Measurements from ENCODE around the gene TGM2.

The TGM2 gene

DNA sequence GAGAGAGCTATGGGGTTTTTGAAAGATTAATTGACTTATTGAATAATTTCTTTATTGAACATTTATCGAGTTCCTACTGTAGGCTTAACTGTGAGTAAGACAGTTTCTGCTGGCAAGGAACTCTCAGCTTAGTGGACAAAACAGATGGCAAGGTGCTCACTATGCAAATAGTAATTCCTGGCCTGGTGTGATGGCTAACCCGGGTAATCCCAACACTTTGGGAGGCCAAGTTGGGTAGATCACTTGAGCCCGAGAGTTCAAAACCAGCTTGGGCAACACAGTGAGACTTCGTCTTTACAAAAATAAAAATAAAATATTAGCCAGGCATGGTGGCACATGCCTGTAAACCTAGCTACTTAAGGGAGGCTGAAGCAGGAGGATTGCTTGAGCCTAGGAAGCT is 13.5 kb upstream of the TGM2 start:
- in situ Hi-C loops (cut with MboI; ENCODE audit: low sequenced_read_pairs), result no loop called here
- DNase-seq (ENCODE audit: low spot score in 2 of 2), result no peak
- no peaks in the 10 kb centered on the region for H3K9me3 ChIP-seq
- no peaks in the 10 kb centered on the region for H3K36me3 ChIP-seq (replicated peaks)
- 0 out of 2 replicates have a peak, but pooled peaks cover 9% of the 10 kb centered on the region for H3K27me3 ChIP-seq (ENCODE audit: low read depth)
- no peaks in the 10 kb centered on the region for H3K4me1 ChIP-seq
- no peak overlapping the region for H3K4me3 ChIP-seq

DNA sequence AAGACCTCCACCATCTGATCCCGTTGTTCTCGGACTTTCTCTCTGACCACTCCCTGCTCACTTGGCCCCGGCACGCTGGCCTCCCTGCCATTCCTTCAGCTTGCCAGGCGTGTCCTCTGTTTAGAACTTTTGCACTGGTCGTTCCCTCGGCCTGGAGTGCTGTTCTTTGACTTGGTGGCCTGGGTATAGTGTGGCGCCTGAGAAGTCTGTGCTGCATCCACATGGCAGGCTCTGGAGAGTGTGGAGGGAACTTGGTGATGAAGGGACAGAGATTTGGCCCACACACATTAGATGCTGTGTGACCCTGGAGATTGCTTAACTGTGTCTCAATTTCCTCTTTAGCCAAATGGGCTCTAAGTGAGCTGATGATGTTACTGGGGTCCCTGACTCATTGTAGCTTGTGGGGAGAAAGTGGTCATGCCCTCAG is 13.0 kb upstream of the TGM2 start:
- Histone ChIP-seq H3K36me3 (replicated peaks) (no peaks in the 10 kb centered on the region), H3K27me3 (ENCODE audit: low read depth) (0 out of 2 replicates have a peak, but pooled peaks cover 4% of the 10 kb centered on the region), H3K4me3 (no peak overlapping the region), H3K9me3 (no peaks in the 10 kb centered on the region), H3K4me1 (no peaks in the 10 kb centered on the region)
- DNase-seq (ENCODE audit: low spot score in 2 of 2), result no peak
- in situ Hi-C loops (cut with MboI; ENCODE audit: low sequenced_read_pairs), result no loop called here

DNA sequence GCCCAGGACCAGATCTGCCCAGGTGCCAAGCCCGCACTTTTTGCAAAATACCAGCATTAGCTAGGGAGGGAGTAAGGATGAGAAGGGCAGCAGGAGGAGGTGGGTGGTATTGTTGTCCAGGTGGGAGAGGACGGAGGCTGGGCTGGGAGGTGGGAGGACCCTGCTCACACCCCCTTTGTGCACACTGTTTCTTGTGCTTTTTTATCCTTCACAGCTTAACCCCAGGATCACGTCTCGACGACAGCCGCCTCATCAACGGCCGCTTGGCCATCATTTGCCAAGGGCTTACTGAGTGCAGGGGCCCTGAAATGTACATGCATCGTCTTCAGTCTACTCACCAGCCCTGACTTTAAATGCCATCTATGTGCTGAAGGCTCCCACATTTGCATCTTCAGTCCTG is 12.1 kb upstream of the TGM2 start:
- in situ Hi-C loops (cut with MboI; ENCODE audit: low sequenced_read_pairs), result no loop called here
- no peak for DNase-seq (ENCODE audit: low spot score in 2 of 2)
- Histone ChIP-seq H3K36me3 (replicated peaks) (no peaks in the 10 kb centered on the region), H3K9me3 (no peaks in the 10 kb centered on the region), H3K4me3 (no peak overlapping the region), H3K4me1 (no peaks in the 10 kb centered on the region), H3K27me3 (ENCODE audit: low read depth) (0 out of 2 replicates have a peak, but pooled peaks cover 4% of the 10 kb centered on the region)

DNA sequence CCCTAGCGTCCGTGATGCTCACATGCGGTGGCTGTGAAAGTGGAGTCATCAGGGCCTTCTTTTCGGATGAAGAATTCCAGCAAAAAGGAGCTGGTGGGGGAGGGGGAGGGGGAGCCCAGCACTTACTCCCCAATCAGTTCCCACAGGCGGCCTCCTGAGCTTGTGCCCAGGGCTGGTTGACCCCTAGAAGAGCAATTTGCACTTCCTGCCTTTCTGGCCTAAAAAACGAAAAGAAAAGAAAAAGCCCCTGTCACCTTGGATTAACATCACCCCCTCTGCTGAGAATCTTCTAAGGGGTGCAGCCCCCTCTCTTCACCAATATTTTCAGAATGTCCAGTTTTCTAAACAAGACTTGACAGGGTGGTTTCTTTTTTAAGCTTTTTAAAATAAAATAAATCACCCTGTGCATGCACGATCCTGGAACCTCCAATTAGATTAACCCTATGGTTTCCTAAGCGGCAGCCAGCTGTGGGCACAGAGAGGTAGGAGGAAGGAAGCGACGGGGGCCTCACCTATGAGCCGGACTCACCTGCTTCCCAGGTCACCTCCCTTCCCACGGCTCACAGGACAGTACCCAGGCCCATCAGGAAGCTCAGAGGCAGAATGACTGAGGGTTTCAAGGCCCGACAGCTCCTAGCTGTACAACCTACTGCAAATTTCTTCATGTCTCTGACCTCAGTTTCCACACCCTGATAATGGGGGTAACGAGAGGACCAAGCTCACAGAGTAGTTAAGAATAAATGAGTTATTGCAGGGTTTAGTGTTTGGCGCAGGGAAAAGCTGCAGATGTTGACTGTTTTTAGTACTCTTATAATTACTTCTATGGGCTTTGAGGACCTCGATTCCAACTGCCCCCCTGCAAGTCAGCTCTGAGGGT is 10.5 kb upstream of the TGM2 start:
- Histone ChIP-seq H3K4me1 (no peaks in the 10 kb centered on the region), H3K36me3 (replicated peaks) (no peaks in the 10 kb centered on the region), H3K9me3 (no peaks in the 10 kb centered on the region), H3K4me3 (no peak overlapping the region), H3K27me3 (ENCODE audit: low read depth) (no peaks in the 10 kb centered on the region)
- no peak for DNase-seq (ENCODE audit: low spot score in 2 of 2)
- in situ Hi-C loops (cut with MboI; ENCODE audit: low sequenced_read_pairs), result no loop called here

DNA sequence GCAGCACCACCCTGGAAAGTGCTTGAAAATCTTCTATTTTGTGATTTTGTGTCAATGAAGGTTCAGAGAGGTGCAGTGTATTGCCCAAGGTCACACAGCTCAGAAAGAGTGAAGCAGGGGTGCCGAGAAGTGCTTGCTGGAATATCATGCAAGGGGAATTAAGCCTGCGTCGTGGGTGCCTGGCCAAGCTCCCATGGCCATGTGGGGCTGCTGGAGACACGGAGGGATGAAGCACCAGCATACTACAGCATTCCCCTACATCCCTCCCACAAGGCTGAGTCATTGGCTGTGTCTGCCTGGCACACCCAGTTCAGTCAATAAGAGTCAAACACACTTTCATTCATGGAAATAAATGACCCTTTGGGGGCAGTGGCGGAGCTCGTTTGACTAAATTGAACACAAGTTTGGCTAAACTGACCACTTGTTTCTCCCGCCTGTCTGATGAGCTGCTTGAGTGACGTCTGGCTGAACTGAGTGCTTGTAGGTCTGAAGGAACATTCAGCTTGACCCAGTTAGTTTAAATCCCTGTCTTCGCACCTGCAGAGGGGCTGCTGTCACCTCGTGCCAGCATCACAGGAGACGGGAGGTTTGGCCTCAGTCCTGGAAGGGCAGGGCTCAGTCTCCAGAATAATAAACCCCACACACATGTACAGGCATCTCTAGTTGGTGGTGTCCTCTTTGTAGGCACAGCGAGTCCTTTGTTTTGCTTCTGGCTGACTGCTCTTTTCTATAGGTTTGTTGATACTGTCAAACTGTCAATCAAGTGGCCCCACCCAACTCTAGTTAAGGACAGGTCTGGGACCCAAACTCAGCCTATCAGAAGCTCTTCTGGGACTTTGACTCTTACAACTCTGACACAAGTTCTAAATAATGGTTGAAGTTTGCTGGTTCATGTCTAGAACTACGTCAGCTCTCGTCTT is 8.4 kb upstream of the TGM2 start:
- in situ Hi-C loops (cut with MboI; ENCODE audit: low sequenced_read_pairs), result loop anchor here (25.0 kb wide), 1 partner anchor 111 kb away; no protein-coding TSS in a partner anchor
- H3K27me3 ChIP-seq (ENCODE audit: low read depth), result no peaks in the 10 kb centered on the region
- peak; percentile 16 to 35 for DNase-seq (ENCODE audit: low spot score in 2 of 2)
- H3K36me3 ChIP-seq (replicated peaks), result no peaks in the 10 kb centered on the region
- no peak overlapping the region for H3K4me3 ChIP-seq
- no peaks in the 10 kb centered on the region for H3K9me3 ChIP-seq
- H3K4me1 ChIP-seq, result no peaks in the 10 kb centered on the region

DNA sequence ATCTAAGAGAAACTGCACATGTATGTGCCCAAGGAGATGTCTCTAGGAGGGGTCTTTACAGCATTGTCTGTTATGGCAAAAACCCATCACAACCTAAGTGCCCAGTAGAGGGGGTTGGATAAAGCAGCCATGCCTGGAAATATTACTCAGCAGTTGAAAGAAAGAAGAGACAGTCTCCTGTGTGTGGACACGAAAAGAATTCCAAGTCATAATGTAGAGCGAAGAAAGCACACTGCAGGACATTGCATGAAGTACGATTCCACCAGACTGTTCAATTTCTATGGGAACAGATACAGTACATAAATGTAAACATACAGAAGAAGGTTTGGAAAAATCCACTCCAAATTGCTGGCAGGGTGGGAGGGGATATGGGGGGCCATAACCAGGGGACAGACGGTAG is 7.3 kb upstream of the TGM2 start:
- no peak overlapping the region for H3K4me3 ChIP-seq
- in situ Hi-C loops (cut with MboI; ENCODE audit: low sequenced_read_pairs), result loop anchor here (25.0 kb wide), 1 partner anchor 110 kb away; no protein-coding TSS in a partner anchor
- no peaks in the 10 kb centered on the region for H3K9me3 ChIP-seq
- no peaks in the 10 kb centered on the region for H3K36me3 ChIP-seq (replicated peaks)
- no peaks in the 10 kb centered on the region for H3K4me1 ChIP-seq
- DNase-seq (ENCODE audit: low spot score in 2 of 2), result no peak
- no peaks in the 10 kb centered on the region for H3K27me3 ChIP-seq (ENCODE audit: low read depth)

DNA sequence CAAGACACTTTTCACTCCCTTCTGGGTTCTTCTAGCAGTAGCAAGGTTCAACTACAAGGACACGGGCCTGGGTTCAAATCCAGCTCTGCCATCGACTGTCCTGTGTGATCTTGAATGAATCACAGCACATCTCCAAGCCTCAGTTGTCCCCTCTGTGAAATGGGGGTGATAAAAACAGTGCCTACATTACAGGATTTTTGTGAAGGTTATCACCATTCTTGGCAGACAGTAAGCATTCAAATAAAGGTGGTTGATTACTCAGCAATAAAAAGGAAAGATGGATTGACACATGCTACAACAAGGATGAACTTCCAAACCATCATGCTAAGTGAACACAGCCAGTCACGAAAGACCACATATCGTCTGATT is 6.6 kb upstream of the TGM2 start:
- in situ Hi-C loops (cut with MboI; ENCODE audit: low sequenced_read_pairs), result loop anchor here (25.0 kb wide), 1 partner anchor 109 kb away; no protein-coding TSS in a partner anchor
- Histone ChIP-seq H3K36me3 (replicated peaks) (no peaks in the 10 kb centered on the region), H3K4me3 (no peak overlapping the region), H3K4me1 (no peaks in the 10 kb centered on the region), H3K27me3 (ENCODE audit: low read depth) (no peaks in the 10 kb centered on the region), H3K9me3 (no peaks in the 10 kb centered on the region)
- no peak for DNase-seq (ENCODE audit: low spot score in 2 of 2)

DNA sequence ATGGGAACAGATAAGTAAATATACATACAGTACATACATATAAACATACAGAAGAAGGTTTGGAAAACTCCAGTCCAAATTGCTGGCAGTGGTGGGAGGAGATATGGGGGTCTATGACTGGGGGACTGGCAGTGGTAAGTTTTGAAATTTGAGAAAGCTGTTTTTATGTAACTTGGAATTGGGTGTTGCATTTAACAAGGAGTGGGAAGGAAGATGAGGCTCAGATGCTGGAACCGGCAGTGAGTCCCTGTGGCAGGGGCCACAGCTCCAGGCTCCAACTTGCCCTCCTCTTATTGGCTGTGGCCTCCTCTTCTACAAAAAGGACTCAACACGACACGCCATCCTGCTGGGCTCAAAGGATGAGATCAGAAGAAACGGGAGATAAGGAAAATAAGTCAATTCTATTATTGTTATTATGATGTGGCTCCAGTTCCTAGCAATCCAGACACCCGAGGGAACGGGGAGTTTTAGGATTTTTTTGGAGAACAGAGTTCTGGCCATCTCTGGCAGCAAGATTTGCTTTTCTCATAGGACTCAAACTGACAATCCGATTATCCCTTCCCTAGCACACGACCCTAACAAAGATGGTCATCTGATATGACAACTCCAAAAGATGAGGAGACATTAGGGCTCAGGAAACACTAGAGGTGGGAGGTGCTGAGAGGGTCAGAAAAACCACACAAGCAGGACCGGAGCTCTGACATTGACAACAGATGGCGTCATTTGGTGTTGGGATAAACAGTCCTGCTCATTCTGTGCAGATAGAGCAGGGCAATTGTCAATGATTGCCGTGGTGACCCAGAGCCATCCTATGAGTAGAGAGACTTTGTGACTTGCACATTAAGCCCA is 6.0 kb upstream of the TGM2 start:
- Histone ChIP-seq H3K4me3 (no peak overlapping the region), H3K4me1 (no peaks in the 10 kb centered on the region), H3K9me3 (no peaks in the 10 kb centered on the region), H3K27me3 (ENCODE audit: low read depth) (no peaks in the 10 kb centered on the region), H3K36me3 (replicated peaks) (no peaks in the 10 kb centered on the region)
- in situ Hi-C loops (cut with MboI; ENCODE audit: low sequenced_read_pairs), result loop anchor here (25.0 kb wide), 1 partner anchor 109 kb away; no protein-coding TSS in a partner anchor
- DNase-seq (ENCODE audit: low spot score in 2 of 2), result no peak

DNA sequence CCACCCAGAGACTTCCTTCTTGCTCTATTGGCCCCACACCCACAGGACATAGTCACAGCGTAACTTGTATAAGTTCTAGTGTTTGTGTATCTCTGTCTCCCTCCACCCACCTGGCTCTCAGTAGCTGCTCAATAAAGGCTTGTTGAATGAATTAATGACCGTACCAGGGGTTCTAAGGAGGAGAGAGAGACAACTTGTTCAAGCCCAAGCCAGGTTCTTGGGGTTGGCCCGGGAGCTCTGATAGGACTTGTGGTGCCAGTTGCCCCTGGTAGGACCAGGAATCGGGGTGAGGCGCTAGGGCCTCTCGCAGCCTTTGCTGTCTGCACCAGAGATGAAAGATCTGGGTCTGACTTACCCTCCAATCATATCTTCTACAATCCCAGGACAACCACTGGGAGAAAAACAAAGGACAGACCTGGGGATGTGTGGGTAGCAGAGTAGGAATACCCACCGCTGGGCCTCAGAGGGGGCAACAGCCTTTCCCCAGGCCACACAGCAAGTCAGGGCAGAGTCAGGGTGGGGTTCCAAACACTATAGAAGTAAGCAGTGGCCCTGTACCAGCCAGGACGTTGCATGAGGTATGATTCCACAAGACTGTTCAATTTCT is 5.3 kb upstream of the TGM2 start:
- Histone ChIP-seq H3K4me3 (no peak overlapping the region), H3K9me3 (no peaks in the 10 kb centered on the region), H3K4me1 (no peaks in the 10 kb centered on the region), H3K27me3 (ENCODE audit: low read depth) (no peaks in the 10 kb centered on the region), H3K36me3 (replicated peaks) (no peaks in the 10 kb centered on the region)
- no peak for DNase-seq (ENCODE audit: low spot score in 2 of 2)
- in situ Hi-C loops (cut with MboI; ENCODE audit: low sequenced_read_pairs), result loop anchor here (25.0 kb wide), 1 partner anchor 108 kb away; no protein-coding TSS in a partner anchor

DNA sequence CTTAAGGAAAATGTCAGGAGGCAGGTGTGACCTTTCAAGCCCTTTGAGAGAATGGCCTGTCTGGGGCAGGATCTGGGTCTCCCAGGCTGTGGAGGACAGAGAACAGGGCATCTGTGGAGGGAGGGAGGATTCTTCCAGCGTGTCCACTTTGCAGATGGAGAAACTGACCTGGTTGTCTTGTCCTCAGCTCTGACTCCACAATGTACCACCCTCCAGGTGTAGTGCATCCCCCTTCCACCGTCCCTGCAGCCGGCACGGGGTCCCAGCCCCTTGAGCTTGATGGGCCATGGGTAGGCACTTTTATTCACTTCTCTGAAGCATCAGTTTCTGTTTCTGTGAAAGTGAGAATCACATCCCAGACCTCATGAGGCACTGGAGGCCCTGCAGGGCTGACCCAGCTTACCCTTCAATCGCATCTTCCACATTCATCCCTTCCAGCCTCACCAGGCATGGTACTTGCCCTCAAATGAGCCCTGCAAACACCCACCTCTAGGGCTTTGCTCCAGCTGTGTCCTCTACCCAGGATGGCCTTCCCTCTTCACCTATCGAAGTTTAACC is 4.6 kb upstream of the TGM2 start:
- Histone ChIP-seq H3K36me3 (replicated peaks) (no peaks in the 10 kb centered on the region), H3K27me3 (ENCODE audit: low read depth) (no peaks in the 10 kb centered on the region), H3K4me3 (no peak overlapping the region), H3K9me3 (no peaks in the 10 kb centered on the region), H3K4me1 (no peaks in the 10 kb centered on the region; the same call in 1 of the 2 replicates)
- in situ Hi-C loops (cut with MboI; ENCODE audit: low sequenced_read_pairs), result loop anchor here (25.0 kb wide), 1 partner anchor 107 kb away; no protein-coding TSS in a partner anchor
- DNase-seq (ENCODE audit: low spot score in 2 of 2), result no peak

DNA sequence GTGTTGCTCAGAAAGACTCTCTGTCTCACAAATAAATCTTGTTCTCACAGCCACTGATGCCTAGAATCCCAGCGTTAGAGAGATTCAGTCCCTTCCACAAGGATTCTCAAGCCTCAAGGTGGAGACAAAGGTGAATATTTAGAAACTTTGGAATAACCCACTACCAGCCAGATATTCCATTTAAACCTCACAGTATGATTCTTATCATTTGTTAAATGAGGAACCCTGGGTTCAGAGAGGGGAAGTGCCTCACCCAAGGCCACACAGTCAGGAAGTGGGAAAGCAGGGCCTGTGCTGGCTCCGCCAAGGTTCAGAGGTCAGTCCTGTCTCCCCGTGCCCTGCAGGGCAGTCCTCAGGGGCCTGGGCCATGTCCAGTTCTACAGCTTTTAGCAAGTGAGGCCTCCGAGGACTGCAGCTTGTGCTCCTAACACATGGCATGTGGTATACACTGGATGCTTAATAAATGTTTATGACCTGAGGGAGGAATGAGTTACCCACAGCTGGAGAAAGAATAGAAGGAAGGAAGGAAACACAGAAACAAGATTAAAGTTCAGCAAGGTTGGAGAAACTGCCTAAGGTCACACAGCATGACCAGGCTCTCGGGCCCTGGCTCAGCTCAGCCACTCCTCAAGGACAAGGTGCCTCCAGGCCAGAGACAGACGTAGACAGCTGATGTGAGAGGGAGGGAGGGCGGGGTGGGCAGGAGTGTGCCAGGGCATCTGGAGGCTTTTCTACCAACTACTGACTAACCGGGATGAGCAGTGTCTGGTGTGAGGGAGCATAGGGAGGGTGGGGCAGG is 3.9 kb upstream of the TGM2 start:
- Histone ChIP-seq H3K4me3 (no peak overlapping the region), H3K9me3 (no peaks in the 10 kb centered on the region), H3K4me1 (no peaks in the 10 kb centered on the region; the same call in 1 of the 2 replicates), H3K27me3 (ENCODE audit: low read depth) (no peaks in the 10 kb centered on the region), H3K36me3 (replicated peaks) (no peaks in the 10 kb centered on the region)
- no peak for DNase-seq (ENCODE audit: low spot score in 2 of 2)
- in situ Hi-C loops (cut with MboI; ENCODE audit: low sequenced_read_pairs), result loop anchor here (25.0 kb wide), 1 partner anchor 107 kb away; no protein-coding TSS in a partner anchor

All from HAP-1 (cell line).